GM18870 (cell line): ENCODE results near the gene UAP1L1.
"Not testable (repeated sequence)": the region's sequence is repeated elsewhere in the genome, so short reads cannot be mapped to it uniquely, and the experiment has no call there.

Experiments
- ATAC-seq: cut with Tn5 transposase; IDR thresholded peaks from one replicate; pipeline ENCODE4 v1.9.1; 2021; ENCODE audit warnings: moderate library complexity; ENCODE audit not compliant: unreplicated experiment

The UAP1L1 gene

GRCh38 chr9:137055385-137056364 is 21.6 kb upstream of the UAP1L1 start:
- no peak for ATAC-seq

- no peak for ATAC-seq
Measured at GRCh38 chr9:137056739-137057415, 20.4 kb upstream of the UAP1L1 start.

DNA sequence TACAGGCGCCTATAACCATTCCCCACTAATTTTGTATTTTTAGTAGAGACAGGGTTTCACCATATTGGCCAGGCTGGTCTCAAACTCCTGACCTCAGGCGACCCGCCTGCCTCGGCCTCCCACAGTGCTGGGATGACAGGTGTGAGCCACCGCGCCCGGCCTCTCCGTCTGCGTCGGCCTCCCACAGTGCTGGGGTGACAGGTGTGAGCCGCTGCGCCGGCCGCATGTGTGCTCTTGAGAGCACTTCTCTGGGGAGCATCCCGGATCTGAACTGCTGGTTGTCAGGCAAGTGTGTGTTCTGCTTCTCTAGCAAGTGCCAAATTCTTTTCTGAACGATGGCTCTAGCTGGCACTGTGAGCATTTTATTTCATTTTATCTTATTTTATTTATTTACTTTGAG is 19.8 kb upstream of the UAP1L1 start:
- no peak for ATAC-seq

DNA sequence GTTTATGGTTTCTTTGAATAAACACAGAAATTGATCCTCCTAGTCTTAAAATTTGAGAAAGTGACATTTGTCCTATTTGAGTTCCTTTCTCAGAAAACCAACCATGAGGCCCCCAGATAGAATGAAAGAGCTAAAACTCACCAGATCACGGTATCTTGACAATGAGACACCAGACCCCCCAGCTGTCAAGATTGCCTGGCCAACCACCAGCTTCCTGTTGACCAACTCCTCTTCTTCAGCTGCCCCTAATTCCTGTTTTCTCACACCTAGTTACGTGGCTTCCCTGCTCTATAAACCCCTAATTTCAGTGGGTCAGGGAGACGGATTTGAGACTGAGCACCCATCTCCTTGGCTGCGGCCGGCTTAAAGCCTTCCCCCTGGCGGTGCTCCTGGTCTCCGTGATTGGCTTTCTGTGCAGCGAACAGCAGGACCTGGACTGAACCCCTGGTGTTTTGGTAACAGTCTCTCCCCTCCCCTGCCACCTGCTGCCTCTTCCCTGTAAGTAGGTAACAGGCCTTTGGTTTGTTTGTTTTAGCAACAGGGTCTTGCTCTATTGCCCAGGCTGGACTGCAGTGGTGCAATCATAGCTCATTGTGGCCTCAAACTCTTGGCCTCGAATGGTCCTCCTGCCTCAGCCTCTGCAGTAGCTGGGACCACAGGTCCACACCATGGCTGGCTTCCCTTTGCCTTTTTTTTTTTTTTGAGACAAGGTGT is 18.6 kb upstream of the UAP1L1 start:
- ATAC-seq, result no peak

- no peak for ATAC-seq
Measured at GRCh38 chr9:137062384-137062783, 14.9 kb upstream of the UAP1L1 start.

GRCh38 chr9:137062798-137063197 is 14.5 kb upstream of the UAP1L1 start:
- not testable (repeated sequence) for ATAC-seq

DNA sequence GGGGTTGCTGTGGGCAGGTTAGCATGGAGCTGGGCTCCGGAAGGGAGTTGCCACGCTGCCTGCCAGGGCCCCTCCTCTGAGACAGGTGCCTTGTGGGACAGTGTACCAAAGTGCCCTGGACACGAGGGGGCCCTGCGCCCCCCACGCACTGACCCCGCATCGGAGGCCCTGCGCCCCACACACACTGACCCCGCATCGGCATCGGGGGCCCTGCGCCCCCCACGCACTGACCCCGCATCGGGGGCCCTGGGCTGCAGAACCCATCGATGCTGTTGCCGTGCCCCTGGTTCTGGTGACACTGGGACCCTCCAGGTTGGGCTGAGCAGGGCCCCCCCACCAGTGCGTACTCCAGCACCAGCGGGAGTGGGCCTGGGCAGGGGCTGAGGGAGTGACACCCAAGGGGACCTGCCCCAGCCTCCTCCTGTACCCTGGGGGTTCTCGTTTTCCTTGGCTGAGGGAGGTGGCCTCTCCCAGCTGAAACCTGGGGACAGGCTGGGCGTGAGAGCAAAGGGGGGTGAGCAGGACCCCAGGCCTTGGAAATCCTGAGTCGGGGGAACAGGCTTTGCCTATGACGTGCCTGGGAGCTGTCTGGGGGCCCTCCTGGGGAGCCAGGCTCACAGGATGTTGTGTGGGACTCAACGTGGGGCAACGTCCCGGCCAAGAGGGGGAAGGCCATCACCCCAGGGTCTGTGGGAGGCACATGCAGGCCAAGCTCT is 13.8 kb upstream of the UAP1L1 start:
- ATAC-seq, result no peak

GRCh38 chr9:137064027-137064879 is 13.1 kb upstream of the UAP1L1 start:
- ATAC-seq, result no peak

GRCh38 chr9:137064880-137065164 is 12.5 kb upstream of the UAP1L1 start:
- ATAC-seq, result no peak

- no peak for ATAC-seq
Measured at GRCh38 chr9:137065336-137065967, 11.9 kb upstream of the UAP1L1 start.

DNA sequence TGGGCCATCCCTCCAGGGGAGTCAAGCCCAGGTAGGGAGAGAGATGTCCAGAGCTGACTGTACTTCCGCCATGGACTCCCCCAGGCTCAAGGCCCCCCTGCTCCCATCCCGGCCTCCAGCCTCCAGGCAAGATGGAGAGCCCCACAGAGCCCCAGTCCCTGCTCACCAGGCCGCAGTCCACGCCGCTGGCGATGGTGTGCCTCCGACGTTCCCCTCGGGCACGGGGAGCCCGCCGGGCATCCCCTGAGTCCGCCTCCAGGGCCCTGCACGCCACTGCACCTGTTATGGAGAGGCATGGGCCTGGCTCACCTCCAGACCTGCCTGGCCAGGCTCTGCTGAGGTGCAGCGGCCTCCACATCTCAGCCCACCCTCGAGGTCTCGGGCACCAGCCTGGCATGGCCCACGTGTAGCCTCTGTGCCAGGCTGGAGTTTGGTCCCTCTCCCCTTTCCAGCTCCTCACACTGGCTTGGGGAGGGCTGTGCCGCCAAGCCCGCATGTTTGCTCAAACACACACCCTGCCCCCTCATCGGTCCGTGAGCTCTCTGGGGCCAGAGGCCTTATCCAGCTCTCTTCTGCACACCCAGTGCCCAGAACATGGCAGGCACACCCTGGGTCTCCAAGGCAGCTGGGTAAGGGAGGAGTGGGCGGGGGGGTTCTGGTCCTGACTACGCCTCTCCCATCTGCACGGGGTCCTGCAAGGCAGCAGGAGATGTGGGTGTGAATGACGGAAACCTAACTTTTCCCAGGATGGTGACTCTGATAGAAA is 11.0 kb upstream of the UAP1L1 start:
- ATAC-seq, result no peak

DNA sequence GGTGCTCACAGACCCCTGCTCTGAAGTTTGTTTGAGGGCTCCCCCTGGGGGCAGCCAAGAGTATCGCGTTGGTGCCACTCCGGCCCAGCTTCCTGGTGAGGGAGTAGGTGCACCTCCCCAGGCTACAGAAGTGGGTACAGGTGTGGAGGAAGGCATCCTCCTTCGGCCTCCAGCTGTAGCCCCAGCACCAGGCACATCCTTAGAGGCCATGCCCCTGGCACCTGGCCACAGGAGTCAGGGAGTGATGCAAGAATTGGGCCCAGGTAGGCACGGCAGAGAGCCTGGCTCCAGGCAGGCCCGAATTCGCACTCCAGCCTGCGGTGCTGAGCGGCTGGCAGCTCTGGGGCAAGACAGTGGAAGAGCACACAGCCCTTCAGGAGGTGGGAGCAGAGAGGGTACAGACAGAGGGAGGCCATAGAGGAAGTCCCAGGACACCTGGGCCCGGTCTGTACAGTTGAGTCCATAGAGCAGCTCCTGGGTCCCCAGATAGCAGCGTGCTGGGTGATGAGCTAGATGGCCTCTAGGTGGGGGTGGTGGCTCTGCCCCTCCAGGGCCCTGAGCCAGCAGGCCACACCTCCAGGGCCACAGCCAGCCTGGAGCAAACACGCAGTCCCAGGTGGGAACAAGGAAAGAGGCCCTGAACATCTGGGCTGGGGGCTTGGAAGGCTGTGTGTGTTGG is 9.3 kb upstream of the UAP1L1 start:
- no peak for ATAC-seq

DNA sequence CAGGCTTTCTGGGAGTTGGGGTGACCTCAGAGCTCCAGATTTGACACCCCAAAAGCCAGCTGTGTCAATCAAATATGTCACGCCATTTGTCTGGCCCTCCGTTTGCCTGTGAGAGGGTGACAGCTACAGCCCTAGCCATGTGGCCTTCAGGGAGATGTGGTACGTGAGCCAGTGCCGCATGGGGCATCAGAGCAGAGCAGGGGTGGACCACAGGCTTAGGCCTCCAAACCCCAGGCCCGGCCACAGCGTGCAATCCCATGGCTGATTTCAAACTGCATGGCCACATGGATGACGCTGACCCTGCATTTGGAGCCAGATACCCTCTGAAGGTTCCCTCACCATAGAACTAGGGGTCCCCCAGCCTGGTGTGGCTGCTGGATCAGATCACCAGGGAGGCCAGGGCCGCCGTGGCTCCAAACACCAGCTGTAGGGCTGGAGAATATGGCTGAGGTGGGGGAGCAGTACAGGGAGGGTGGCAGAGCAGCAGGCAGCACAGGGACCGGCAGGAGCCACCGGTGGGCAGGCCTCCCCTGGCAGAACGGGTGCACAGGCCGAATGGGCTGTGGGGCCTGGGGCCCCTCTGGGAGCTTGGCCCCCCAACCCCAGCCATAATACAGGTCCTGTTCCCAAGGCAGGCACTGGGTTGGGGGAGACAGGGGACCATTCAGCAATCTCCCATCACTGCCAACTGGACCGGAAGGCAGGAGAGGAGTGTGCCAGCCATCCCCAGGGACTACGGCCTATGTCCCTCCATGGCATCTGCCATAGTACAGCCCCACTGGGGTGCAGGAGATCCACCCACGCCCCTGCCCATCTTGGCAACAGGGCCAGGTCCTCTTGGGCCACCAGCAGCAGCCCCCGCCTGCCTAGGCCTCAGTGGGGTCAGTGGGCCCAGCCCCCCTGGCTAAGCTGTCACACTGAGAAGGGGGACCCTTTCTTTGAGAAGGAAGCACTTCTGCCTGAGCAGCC is 8.5 kb upstream of the UAP1L1 start:
- no peak for ATAC-seq

- ATAC-seq, result no peak
Measured at GRCh38 chr9:137069508-137070091, 7.7 kb upstream of the UAP1L1 start.

GRCh38 chr9:137070201-137070905 is 7.0 kb upstream of the UAP1L1 start, which contains the start of gene SAPCD2:
SAPCD2 (minus strand) TSS chr9:137070557; CDS start chr9:137070460, 97 bp downstream.
- peak; percentile 60 for ATAC-seq

GRCh38 chr9:137070906-137071275 is 6.4 kb upstream of the UAP1L1 start:
- no peak for ATAC-seq
